Measurements from ENCODE around the gene THSD4.
"Not testable (repeated sequence)": the region's sequence is repeated elsewhere in the genome, so short reads cannot be mapped to it uniquely, and the experiment has no call there.

Gene THSD4

DNA sequence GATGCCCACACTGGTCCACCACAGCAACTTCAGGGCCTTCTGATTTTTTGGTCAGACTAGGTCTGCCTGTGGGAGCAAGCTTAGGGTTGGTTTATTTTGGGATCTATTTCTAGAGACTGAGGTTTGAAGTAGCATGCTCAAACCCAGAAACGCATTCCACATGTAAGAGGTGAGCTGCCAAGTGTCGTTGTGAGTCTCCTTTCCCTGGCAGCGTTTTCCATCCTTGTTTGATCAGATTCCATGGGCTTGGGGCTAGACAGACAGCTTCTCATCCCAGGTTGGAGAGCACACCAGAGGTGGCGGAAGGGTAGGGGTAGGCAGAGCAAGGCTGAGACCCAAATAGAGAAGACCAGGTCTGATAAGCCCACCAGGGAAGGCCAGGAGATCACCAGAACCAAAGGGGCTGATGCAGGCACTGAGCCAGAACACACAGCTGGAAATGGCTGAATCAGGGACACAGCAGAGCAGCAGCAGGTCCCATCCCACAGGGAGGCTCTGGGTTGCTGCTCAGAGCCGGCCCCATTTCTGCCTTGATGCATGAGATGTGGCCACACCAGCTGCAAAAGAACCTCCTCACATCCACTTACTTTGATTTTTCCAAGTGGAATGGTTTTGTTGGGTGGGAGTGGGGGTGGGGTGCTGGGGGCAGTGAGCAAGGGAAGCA lies 186.8 kb downstream of the THSD4 start:
- DNase-seq: no peak

DNA sequence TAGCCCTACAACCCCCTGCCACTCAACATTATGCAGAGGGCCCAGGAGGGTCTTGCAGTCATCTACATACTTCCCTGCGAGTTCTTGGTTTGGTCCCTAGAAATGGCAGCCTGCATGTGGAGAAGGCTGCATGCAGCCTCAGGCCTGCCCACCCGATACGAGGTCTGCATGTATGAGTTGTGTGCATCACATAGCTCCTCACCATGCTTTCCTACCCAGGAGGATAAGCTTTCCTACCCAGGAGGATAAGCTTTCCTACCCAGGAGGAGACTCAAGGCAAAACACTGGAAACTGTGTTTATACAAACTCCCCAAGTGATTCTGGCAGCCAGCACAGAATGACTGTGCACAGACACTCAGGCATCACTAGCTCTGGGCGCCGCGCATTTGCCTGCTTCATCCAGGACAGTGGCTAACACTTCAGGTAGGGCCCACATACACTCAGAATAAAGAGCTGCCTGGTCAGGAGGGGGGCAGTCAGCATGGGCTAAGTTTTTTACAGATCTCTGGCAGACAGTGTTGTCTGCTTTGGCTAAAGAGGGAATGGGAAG lies 187.7 kb downstream of the THSD4 start:
- no peak for DNase-seq

DNA sequence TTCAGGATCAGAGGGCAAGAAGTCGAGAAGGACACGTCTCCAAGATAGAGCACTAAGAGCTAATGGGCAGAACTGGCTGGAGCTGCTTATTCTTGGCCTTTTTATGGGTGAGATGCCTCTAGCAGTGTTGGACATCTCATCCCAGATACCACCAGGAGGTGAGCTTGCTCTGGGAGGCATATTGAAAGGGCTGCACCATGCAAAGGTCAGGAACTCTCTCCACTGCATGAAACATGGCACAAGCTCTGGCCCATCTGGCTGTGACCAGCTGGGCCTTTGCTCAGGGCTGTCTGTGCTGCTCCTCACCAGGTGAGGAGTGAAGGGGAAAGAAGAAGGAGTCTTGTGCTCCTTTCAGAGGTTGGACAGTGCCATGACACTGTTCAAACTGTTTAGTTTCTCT lies 188.7 kb downstream of the THSD4 start:
- DNase-seq: no peak

DNA sequence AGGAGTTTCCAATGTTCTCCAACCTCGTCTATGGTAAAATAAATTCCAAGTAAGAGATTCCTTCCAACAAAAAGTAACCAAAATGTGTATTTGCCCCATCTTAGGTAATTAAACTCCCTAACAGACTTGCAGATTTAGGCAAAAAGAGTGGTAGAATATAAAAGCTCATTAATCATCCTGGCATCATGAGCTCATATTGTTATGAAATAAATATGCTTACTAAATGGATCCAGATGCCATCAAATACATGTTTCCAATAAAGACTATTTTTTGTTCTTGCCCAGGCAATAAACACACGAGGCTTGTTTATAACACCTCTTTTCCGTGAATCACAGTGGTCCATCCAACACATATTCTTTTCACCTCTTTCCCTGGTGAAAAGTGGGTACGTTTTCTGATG lies 189.4 kb downstream of the THSD4 start:
- DNase-seq: no peak

DNA sequence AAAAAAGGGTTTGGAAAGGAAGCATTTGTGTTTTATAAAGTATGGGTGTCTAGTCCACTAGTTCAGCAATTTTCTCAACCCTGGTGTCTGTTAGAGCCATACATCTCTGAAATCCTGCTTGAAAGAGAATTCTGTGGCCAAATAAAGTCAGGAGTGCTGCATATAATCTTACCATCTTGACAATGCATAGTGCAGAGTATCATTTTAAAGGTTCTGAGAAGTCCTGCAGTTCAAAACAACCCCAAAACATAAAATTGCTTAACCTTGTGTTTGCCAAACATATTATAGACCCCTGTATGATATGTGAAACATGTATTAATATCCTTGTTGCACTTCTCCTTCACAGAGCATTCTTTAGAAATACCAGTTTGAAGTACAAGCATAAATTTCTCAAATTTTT lies 191.3 kb downstream of the THSD4 start:
- no peak for DNase-seq

DNA sequence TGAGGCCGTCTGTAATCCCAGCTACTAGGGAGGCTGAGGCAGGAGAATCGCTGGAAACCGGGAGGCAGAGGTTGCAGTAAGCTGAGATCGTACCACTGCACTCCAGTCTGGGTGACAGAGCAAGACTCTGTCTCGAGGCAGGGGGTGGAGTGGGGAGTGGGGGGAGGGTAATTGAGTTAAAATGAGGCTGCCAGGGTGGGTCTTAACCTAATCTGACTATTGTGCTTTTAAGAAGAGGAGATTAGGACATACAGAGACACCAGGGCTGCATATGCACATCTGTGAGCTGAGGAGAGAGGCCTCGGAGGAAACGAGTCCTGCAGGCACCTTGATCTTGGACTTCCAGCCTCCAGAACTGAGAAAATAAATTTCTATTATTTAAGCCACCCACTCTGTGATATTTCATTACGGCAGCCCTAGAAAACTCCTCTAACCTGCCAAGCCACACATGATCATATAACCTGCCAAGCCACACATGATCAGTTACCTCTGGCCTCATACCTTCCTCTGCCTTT lies 197.0 kb downstream of the THSD4 start:
- DNase-seq: no peak

GRCh38 chr15:71312731-71313460 lies 197.6 kb downstream of the THSD4 start:
- DNase-seq: no peak

DNA sequence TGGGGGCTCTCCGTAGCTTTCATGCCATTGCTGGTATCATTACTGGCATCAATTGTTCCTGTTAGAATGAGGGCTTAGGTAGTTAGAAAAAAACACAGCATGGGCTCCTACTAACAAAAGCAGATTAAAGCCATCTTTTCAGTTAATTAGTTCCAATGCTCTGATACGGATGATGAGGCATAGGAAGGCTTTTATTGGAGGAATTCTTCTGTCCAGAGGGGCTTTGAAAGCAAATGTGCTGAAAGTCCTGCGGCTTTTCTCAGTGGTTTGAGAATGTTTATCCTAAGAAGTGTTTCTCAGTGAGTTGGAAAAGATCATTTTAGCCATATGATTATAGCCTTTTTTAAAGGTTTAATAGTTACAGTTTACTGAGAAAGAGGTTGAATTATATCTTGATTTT lies 198.5 kb downstream of the THSD4 start:
- no peak for DNase-seq

DNA sequence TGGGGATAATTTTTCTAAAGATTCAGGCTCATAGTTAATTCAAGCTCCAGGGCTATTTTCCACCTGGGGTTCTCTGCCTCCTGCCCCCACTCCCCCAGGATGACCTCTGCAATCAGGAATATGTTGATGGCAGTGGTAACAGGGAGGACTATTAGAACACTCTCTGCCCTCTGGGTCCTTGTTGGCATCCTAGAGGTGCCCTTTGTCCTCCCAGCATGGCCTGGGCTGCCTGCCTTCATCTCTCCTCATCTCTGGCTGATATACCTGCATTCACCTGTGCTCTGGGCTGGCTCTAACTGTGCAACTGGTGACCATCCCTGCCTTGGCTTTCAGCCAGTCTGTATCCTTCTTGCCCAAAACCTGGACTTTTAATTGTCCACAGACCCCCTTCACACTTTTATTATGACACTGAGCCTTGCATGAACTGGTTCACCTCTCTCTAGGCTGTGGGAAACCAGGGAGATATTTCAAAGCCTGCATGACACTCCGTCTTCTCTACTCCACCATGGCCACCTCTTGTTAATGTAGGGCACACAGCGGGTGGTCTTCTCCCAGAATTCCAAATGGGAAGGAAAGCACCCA lies 199.8 kb downstream of the THSD4 start:
- DNase-seq: no peak

DNA sequence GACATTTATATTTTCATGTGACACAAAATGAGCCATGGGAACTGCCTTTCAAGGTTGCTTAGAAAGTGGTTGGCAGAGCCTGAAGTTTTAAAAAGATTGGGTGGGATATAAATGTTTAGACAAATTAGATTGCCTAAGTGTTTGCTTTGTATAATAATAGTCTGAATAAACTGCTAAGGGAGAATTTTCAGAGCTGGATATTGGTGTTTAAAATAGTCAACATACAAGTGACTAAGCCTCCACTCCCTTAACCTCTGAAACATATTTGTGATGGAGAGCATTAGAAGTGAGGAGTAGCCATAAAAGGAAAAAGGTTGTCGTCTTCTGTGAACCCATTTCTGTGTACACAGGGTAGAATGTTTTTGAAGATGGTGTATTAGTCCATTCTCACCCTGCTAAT lies 201.6 kb downstream of the THSD4 start:
- DNase-seq: no peak

GRCh38 chr15:71319424-71319823 lies 204.2 kb downstream of the THSD4 start:
- not testable (repeated sequence) for DNase-seq

GRCh38 chr15:71319935-71320334 lies 204.7 kb downstream of the THSD4 start:
- DNase-seq: no peak

DNA sequence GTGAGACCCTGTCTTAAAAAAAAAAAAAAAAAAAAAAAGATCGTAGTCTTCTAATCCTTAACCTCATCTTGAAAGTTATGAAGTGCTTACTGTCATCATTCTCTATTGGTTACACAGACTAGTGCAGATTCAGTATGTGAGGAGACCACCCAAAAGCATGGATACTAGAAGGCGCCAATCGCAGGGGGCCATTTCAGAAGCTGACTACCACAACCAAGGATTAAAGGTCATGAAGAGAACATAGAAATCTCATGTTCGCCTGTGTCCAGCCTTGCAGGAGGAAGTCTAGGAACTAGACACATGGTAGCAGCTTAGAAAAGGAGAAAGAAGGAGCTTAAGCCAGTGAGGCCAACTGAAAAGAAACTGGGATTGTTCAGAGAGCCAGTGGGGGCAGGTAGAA lies 207.8 kb downstream of the THSD4 start:
- no peak for DNase-seq

DNA sequence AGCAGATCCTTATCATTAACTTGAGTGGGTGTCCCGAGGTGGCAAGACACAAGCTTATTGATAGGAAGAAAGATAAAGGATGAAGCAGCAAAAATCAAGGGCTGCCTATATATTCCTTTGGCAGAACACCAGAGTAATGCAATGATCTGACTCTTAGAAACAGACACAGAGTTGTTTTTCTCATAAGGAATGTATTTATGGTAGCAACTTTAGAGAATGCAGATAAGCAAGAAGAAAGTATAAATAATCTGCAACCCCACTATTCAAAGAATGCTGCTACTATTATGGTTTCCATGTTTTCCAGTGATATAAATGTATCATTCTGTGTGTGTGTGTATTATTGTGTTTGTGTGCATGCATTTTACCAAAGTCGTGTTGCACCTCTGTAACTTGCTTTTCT lies 208.3 kb downstream of the THSD4 start:
- no peak for DNase-seq

DNA sequence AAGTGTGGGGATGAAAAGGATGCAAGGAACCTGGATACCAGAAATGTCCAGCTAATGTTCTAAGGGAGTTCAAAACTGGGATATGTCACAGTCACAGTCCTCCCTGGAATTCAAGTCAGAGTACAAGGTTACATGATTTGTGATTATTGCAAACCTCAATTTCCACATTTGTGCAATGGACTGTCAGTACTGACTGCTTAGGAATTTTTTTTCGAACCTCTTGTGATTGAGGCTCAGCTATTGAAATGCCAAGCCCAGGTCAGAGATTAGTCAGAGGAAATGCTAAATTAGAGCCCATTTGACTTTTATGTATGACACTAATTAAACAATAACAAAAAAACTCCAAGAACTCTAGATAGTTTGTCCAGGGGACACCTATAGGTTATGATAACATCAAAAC lies 210.2 kb downstream of the THSD4 start:
- no peak for DNase-seq

GRCh38 chr15:71328453-71328852 lies 213.2 kb downstream of the THSD4 start:
- DNase-seq: no peak

GRCh38 chr15:71329041-71329440 lies 213.8 kb downstream of the THSD4 start:
- no peak for DNase-seq

DNA sequence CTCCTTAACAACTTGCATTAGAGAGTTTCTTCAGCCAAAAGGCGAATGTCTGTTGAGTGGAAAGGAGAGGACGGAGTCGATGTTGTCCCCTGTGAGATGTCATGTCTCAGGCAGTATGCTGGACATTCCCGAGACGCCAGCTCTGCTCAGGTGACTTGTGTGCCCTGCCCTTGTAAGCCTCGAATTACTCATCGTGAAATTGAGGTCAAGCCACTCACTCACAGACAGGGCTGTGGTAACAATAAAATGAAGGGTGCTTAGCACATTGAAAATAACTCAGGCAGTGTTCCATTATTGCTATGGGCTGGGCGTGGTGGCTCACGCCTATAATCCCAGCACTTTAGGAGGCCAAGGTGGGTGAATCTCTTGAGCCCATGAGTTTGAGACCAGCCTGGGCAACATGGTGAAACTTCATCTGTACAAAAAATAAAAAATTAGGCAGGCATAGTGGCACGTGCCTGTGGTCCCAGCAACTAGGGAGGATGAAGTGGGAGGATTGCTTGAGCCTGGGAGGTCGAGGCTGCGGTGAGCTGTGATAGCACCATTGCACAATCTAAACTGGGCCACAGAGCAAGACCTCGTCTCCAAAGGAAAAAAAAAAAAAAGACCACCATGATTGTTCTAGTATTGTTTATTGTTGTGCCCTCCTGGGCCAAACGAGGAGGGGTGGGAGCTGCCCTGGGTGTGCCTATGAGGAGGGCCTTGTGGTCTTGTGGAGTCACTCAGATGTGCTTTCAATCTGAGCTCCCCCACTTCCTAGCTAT lies 214.4 kb downstream of the THSD4 start:
- no peak for DNase-seq

- no peak for DNase-seq
Measured at GRCh38 chr15:71330638-71331162, 215.4 kb downstream of the THSD4 start.

GRCh38 chr15:71331173-71331572 lies 215.9 kb downstream of the THSD4 start:
- DNase-seq: no peak

DNA sequence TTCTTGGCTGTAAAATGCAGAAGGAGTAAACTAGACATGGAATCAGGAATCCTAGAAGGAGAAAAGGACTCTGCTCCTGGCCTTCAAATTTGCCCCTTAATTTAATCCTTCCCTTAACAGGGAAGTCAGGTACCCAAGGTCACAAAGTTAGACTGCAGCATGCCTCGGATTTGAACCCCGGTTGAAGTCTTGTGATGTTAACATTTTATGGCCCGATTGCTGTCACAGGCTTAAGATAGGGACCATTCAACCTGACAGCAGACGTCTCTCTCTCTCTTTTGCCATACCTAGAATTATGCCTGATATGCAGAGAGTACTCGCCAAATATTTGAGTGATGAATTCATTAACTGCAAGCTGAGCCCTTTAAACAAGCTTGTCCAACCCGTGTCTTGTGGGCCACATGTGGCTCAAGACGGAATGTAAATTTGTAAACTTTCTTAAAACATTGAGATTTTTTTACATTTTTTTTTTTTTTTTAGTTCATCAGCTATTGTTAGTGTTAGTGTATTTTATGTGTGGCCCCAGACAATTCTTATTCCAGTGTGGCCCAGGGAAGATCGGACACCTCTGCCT lies 217.2 kb downstream of the THSD4 start:
- no peak for DNase-seq

DNA sequence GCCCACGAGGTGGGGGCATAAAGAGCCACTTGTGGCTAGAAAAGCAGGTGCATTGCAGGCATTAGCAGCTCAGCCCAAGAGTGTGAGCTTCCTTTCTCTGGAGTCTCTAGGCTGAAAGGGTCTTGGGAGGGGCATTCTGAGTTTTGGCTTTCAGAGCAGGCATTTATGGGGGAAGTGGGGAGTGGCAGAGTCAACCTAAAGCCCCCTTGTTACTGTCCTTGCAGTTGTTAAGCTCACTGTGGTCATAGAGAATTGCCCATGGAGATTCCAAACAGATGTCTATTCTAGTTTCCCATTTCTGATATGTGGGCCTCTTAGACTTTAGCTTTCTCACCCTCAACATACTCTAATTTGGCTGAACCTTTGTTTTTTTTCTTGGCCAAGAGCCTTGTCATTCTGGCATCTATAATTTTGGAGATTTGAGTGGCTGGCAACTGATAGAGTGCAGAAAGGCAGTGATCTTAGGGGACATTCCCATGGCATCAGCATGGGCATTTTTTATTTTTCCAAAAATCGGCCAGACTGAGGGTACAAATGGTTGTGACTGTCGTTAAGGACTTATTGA lies 217.9 kb downstream of the THSD4 start:
- DNase-seq: no peak
